HG03159 (cell line): Measurements from ENCODE around the gene PLS3.
"Not testable (repeated sequence)": the region's sequence is repeated elsewhere in the genome, so short reads cannot be mapped to it uniquely, and the experiment has no call there.

ENCODE experiments used
- ATAC-seq: cut with Tn5 transposase; IDR thresholded peaks from one replicate; pipeline ENCODE4 v1.9.1; 2021; ENCODE audit warnings: mild to moderate bottlenecking, moderate library complexity; ENCODE audit not compliant: unreplicated experiment

PLS3 gene

GRCh38 chrX:115602729-115603389, 41.9 kb downstream of the PLS3 start:
- no peak for ATAC-seq

- ATAC-seq: no peak
Observed at GRCh38 chrX:115603534-115604074, 42.6 kb downstream of the PLS3 start.

- ATAC-seq: no peak
Observed at GRCh38 chrX:115606861-115607260, 45.9 kb downstream of the PLS3 start.

GRCh38 chrX:115609621-115610020, 48.6 kb downstream of the PLS3 start:
- ATAC-seq: no peak

- ATAC-seq: peak; percentile 91
Observed at GRCh38 chrX:115616943-115617563, 56.1 kb downstream of the PLS3 start.

GRCh38 chrX:115622534-115622933, 61.6 kb downstream of the PLS3 start:
- no peak for ATAC-seq

GRCh38 chrX:115624916-115625315, 63.9 kb downstream of the PLS3 start:
- no peak for ATAC-seq

- ATAC-seq: no peak
Observed at GRCh38 chrX:115625572-115626301, 64.8 kb downstream of the PLS3 start.

GRCh38 chrX:115630204-115630603, 69.2 kb downstream of the PLS3 start:
- ATAC-seq: no peak

GRCh38 chrX:115632455-115632854, 71.5 kb downstream of the PLS3 start:
- ATAC-seq: no peak

GRCh38 chrX:115633397-115633796, 72.4 kb downstream of the PLS3 start:
- ATAC-seq: not testable (repeated sequence)

- no peak for ATAC-seq
Observed at GRCh38 chrX:115639334-115639880, 78.4 kb downstream of the PLS3 start.

GRCh38 chrX:115642311-115642710, 81.3 kb downstream of the PLS3 start:
- ATAC-seq: no peak

- no peak for ATAC-seq
Observed at GRCh38 chrX:115642895-115643530, 82.0 kb downstream of the PLS3 start.

GRCh38 chrX:115644397-115644796, 83.4 kb downstream of the PLS3 start:
- not testable (repeated sequence) for ATAC-seq

GRCh38 chrX:115649461-115650063, 88.6 kb downstream of the PLS3 start:
- ATAC-seq: no peak

GRCh38 chrX:115650449-115650848, 89.5 kb downstream of the PLS3 start:
- no peak for ATAC-seq

- ATAC-seq: peak; percentile 86
Observed at GRCh38 chrX:115650916-115651315, 89.9 kb downstream of the PLS3 start.

- no peak for ATAC-seq
Observed at GRCh38 chrX:115652221-115652620, 91.2 kb downstream of the PLS3 start.

GRCh38 chrX:115665122-115665521, 104.1 kb downstream of the PLS3 start:
- no peak for ATAC-seq

- no peak for ATAC-seq
Observed at GRCh38 chrX:115679460-115679859, 118.5 kb downstream of the PLS3 start.
